Activated CD4-positive, alpha-beta T cell treated with anti-CD3 and anti-CD28 coated beads, Interleukin-2, amount 50 U/mL, for 4 hours (primary cell): Measurements from ENCODE around the gene RNF43.

ENCODE experiments used
- DNase-seq, 2 experiments: peaks; one replicate each; pipeline ENCODE4 v3.0.0-alpha.2; 2020

RNF43 gene

GRCh38 chr17:58417300-58418092, at the start of gene RNF43:
Gene RNF43, minus strand, starts transcription at chr17:58417534. Its CDS starts 1,957 bp downstream, at chr17:58415577.
- DNase-seq = peak; percentile 87 to 90

GRCh38 chr17:58455491-58455890, 38.2 kb upstream of the RNF43 start:
- no peak for DNase-seq

GRCh38 chr17:58452738-58453137, 35.4 kb upstream of the RNF43 start:
- no peak for DNase-seq

- DNase-seq = peak; percentile 48
Measured at GRCh38 chr17:58447039-58447975, 30.0 kb upstream of the RNF43 start.

- DNase-seq = no peak
Measured at GRCh38 chr17:58446086-58446485, 28.8 kb upstream of the RNF43 start.

- no peak for DNase-seq
Measured at GRCh38 chr17:58436805-58437239, 19.5 kb upstream of the RNF43 start.

GRCh38 chr17:58436245-58436644, 18.9 kb upstream of the RNF43 start:
- DNase-seq = no peak

- DNase-seq = no peak
Measured at GRCh38 chr17:58432806-58433573, 15.7 kb upstream of the RNF43 start.

GRCh38 chr17:58427807-58428206, 10.5 kb upstream of the RNF43 start:
- DNase-seq = no peak

GRCh38 chr17:58421711-58422110, 4.4 kb upstream of the RNF43 start:
- DNase-seq = no peak

- no peak for DNase-seq
Measured at GRCh38 chr17:58420827-58421226, 3.5 kb upstream of the RNF43 start.

GRCh38 chr17:58416937-58417299, 416 bp downstream of the RNF43 start:
- DNase-seq = no peak

GRCh38 chr17:58416396-58416795, 938 bp downstream of the RNF43 start:
- DNase-seq = no peak

GRCh38 chr17:58415371-58416055, 1.8 kb downstream of the RNF43 start:
- no peak for DNase-seq

- DNase-seq = no peak
Measured at GRCh38 chr17:58414596-58414997, 2.7 kb downstream of the RNF43 start.

- no peak for DNase-seq
Measured at GRCh38 chr17:58413684-58414083, 3.6 kb downstream of the RNF43 start.

- no peak for DNase-seq
Measured at GRCh38 chr17:58412961-58413586, 4.3 kb downstream of the RNF43 start.

- no peak for DNase-seq
Measured at GRCh38 chr17:58412064-58412703, 5.2 kb downstream of the RNF43 start.

GRCh38 chr17:58411408-58411894, 5.9 kb downstream of the RNF43 start:
- DNase-seq = no peak

GRCh38 chr17:58410714-58411407, 6.5 kb downstream of the RNF43 start:
- no peak for DNase-seq

GRCh38 chr17:58409432-58409831, 7.9 kb downstream of the RNF43 start:
- DNase-seq = no peak
